NCI-H2107 (cell line): ENCODE data around the gene TREML4.
"Not testable (repeated sequence)": the region's sequence is repeated elsewhere in the genome, so short reads cannot be mapped to it uniquely, and the experiment has no call there.

Experiments
- DNase-seq: peaks from one replicate; lab custom pipeline; 2025; lab: John Stamatoyannopoulos, UW

Gene TREML4

GRCh38 chr6:41228096-41228495 is at the start of gene TREML4:
TREML4 (plus strand) TSS chr6:41228349; CDS start chr6:41228428, 79 bp downstream.
- no peak for DNase-seq

- no peak for DNase-seq
Measured at GRCh38 chr6:41179163-41179562, 49.0 kb upstream of the TREML4 start.

DNA sequence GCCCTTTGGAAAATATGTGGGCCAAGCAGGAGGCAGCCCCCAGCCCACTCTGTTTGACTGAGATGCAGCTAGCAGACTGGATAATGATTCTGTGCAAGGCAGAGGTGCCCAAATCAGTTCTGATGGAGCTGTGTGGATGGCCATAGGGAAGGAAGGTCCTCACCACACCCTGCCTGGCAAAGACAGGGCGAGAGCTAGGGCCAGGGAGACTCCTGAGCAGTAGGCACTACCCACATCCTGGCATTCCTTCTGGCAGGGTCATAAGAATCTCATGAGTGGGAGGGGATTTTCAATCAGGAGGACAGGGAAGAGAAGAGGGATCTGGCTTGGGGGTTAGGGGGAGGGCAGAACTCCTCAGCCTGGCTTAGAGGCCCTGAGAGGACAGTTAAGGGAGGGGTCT is 46.6 kb upstream of the TREML4 start:
- DNase-seq: no peak

DNA sequence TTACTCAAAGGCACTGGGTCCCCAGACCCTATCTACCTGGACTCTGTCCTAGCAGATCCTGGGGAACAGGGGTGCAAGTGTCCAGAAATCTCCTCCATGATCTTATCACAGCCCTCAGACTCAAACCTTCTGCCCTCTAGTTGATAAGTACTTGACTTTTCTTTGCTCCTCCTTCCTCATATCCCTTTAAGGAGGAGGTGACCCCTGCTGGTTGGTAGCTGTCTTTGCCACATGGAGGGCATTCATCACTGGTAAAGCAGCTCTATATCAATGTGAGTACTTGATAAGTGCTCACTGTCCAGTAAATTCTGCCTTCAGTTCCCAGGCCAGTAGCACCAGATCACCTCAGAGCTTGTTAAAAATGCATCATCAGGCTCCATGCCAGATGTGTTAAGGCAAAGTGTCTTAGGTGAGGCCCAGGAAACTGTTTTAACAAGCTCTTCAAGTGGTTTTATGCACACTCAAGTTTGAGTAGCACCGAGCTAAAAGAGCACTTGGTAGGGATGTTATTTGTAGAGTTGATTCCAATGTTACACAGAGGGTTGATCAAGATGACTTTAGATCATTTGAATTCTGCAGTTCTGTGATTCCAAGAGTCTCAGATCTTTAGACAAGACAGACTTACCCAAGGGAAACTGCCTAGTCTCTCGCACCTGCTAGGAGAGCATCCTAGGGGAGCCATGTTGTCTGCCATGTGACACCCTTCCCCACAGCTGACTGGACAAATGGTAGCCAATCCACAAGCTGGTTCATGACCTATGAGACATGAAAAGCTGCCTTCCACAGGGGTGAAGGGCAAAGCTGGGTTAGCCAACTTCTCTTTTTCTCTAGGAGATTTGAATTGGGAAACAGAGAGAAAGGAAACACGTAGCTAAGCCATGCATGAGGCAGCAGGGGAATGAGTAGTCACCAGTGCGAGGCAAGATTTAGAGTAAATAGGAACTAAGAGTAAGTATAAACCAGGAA is 45.8 kb upstream of the TREML4 start:
- DNase-seq: no peak

GRCh38 chr6:41184761-41185160 is 43.4 kb upstream of the TREML4 start:
- DNase-seq: no peak

- no peak for DNase-seq
Measured at GRCh38 chr6:41186031-41186562, 42.1 kb upstream of the TREML4 start.

DNA sequence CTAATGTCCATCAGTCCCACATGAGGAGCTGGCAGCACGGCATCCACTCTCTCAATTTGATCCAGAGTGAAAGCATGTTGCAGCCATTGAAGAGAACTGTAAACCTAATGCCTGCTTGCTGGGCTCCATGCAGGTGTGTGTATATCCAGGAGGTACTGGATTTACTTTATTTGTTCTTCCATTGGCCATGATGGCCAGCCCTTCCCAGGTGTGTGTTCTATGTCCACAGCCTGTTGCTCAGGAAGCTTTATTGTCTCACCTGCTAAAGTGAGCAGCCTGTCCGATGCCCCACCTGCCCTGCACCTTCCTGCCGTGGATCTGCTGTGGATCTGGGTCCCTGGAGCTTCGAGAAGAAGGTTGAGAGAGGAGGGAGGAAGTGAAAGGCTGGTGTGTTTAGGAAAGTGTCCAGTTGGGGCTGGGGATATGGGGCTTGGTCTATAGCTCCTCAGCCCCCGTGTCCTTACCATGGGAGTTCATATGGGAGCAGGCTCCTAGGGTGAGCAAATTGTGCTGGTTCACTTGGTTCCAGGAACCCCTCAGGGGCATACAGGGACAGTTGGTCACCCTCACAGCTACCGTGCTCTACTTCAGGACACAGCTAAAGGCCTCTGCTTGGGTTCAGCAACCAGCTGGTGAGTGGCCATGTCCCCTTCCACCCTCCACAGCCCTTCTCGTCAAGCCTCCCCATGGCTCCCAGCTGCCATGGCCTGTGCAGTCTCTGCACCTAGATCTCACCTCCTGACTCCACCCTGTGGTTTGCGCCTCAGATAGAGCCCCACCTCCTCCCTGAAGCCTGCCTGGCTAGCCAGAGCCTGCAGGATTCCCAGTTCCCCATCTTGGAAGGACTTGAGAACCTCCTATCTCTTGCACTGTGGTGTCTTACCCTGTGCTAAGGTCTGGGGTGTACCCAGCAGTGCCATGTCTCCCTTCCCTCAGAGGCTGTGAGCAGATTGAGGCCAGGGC is 39.9 kb upstream of the TREML4 start:
- no peak for DNase-seq

DNA sequence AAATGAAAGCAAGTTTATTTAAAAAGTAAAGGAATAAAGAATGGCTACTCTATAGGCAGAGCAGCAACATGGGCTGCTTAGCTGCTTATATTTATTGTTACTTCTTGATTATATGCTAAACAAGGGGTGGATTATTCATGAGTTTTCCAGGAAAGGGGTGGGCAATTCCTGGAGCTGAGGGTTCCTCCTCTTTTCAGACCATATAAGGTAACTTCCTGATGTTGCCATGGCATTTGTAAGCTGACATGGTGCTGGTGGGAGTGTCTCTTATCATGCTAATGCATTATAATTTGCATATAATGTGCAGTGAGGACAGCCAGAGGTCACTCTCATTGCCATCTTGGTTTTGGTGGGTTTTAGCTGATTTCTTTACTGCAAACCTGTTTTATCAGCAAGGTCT is 39.1 kb upstream of the TREML4 start:
- DNase-seq: not testable (repeated sequence)

- no peak for DNase-seq
Measured at GRCh38 chr6:41189967-41190366, 38.2 kb upstream of the TREML4 start.

DNA sequence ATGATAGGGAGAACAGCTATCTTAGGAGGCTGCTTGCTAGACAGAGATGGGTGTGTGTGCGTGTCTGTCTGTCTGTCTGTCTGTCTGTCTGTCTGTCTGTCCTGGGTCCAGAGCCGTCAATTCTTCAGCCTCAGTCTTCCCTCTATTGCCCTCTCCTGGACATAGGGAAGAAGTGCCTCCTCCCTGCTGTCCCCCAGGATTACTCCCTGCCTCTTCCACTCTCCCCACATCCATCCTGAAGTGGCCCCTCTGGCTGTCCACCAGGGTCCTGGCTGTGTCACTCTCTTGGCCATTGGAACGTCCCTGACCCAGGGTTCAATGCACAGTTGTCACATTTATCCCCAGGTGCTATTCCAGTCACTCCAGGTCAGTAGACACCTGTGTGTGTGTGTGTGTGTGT is 37.4 kb upstream of the TREML4 start:
- DNase-seq: no peak

GRCh38 chr6:41191569-41191968 is 36.6 kb upstream of the TREML4 start:
- DNase-seq: no peak

- DNase-seq: no peak
Measured at GRCh38 chr6:41193171-41193734, 34.9 kb upstream of the TREML4 start.

DNA sequence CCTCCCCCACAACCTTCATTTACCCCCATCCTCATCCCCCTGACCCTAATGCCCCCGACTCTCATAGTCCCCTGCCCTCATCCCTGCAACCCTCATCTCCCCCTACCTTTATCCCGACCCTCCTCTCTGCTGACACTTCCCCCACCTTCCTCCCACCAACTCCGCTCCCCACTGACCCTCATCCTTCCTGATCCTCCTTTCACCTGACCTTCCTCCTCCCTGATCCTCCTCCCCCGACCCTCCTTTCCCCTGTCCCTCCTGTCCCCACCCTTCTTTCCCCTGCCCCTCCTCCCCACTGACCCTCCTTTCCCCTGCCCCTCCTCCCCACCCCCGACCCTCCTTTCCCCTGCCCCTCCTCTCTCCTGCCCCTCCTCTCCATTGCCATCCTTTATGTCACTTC is 34.3 kb upstream of the TREML4 start:
- DNase-seq: no peak

GRCh38 chr6:41194386-41194785 is 33.8 kb upstream of the TREML4 start:
- DNase-seq: no peak

GRCh38 chr6:41197234-41197633 is 30.9 kb upstream of the TREML4 start:
- no peak for DNase-seq

DNA sequence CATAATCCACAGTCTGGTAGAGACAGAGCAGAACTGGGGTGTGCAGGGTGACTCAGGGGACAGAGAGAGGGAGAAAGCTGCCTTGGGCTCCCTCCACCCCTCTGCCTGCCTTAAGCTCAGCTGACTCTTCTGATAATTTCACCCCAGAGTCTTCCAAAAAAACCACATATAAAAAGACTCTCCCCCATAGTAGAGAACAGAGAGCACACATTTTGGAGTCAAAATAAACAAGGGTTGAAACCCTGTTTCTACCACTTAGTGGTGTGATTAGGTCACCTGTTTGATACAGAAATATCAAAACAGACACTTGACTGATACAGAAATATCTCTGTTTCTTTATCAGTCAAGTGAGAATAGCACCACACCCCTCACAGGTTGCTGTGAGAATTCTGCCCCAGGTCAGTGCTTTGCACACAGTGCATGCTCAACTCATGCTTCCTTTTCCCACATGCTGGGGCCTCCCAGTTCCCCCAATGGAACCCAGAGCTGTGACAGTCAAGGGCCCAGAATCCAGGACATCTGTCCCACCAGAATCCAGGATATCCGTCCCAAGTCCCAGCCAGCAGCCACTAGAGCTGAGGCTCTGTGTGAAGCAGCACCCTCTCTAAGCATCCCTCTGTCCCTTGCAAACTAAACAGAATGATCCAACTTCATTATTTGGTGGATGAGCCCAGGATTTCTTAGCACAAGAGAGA is 28.4 kb upstream of the TREML4 start:
- no peak for DNase-seq

GRCh38 chr6:41200296-41200900 is 27.8 kb upstream of the TREML4 start:
- no peak for DNase-seq

GRCh38 chr6:41200901-41201763 is 27.0 kb upstream of the TREML4 start, which contains the start of gene TREML2:
TREML2 (minus strand) TSS chr6:41201149; CDS start chr6:41201008, 141 bp downstream.
- no peak for DNase-seq

DNA sequence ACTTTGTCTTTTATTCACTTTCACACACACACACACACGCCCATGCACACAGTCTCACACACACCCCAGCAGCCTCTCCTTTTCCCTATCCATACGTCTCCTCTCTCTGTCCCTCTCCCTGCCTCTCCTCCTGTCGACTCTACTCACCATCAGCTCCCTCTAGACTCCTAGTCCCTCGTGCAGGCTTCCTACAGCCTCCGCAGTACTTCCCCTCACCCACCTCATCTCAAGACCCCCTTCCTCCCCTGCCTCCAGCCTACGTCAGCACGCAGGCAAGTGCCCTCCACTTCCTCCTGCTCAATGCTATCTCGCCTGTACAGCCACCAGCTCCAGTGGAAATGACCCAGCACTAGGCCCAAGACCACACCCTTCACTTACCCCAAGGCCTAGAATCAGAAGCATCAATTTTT is 26.4 kb upstream of the TREML4 start:
- DNase-seq: no peak

- DNase-seq: no peak
Measured at GRCh38 chr6:41204156-41204555, 24.0 kb upstream of the TREML4 start.
